ENCODE measurements around the gene SYAP1. TPM values are rescaled to one million over a fixed set of nuclear protein-coding genes. Genes with fewer than 3 reads are reported as not detected.

Gene SYAP1
- total and polyA plus RNA-seq, 4 experiments from 2014 or later = 13.9 to 15.4 (median 14.5) TPM

- no peaks in the 10 kb centered on the region for H3K9me3 ChIP-seq (ENCODE audit: control insufficient read depth in 1 of 2, low read length in 2 of 2)
- Mint-ChIP-seq H3K4me3 (peak within 1 kb of the TSS; percentile 92 to 96 (median 94)), H3K9me3 (no peaks in the 10 kb centered on the region), H3K4me1 (peaks cover 13 to 36% (median 21%) of the 10 kb centered on the region in 4 donors), H3K27me3 (no peaks in the 10 kb centered on the region), H3K36me3 (peaks cover 3 to 8% of the 10 kb centered on the region in 2 donors), H3K27ac (peak within 1 kb of the TSS; percentile 78 to 96 (median 92))
- ChIA-PET POLR2A (ENCODE audit: partially characterized antibody) (interaction anchor here (1.4 kb wide), 1 partner anchor 67 kb away, joined by 5 read pairs; the partner anchor contains the start of gene SYAP1), CTCF (ENCODE audit: partially characterized antibody) (interaction anchor here (0.8 kb wide), 1 partner anchor 80 kb away, joined by 5 read pairs; no protein-coding TSS in a partner anchor)
- no peaks in the 10 kb centered on the region for H3K27me3 ChIP-seq (ENCODE audit: insufficient read depth, low read length)
- H3K36me3 ChIP-seq (ENCODE audit: insufficient read depth, low read length) = peaks cover 5% of the 10 kb centered on the region
- DNase-seq = peak; percentile 97 to 99 (median 99)
- peaks cover 12% of the 10 kb centered on the region for H3K4me1 ChIP-seq (ENCODE audit: insufficient read depth, low read length)
- intact Hi-C loops (cut with micrococcal nuclease) = loop anchor here (1.0 to 2.0 kb wide), 6 partner anchors 67 to 1451 kb away; partner anchors contain the start of genes AP1S2, PIGA, RBBP7 and REPS2
- peak within 1 kb of the TSS; percentile 77 for H3K27ac ChIP-seq (ENCODE audit: low read depth, low read length)
- H3K4me3 ChIP-seq (ENCODE audit: low read length in 2 of 2) = peak within 1 kb of the TSS; percentile 63 to 70
Measured at GRCh38 chrX:16786139-16786790, 66.9 kb downstream of the SYAP1 start, which contains the start of gene TXLNG. Gene TXLNG, plus strand, starts transcription at chrX:16786466. Its CDS starts 22 bp downstream, at chrX:16786488.

DNA sequence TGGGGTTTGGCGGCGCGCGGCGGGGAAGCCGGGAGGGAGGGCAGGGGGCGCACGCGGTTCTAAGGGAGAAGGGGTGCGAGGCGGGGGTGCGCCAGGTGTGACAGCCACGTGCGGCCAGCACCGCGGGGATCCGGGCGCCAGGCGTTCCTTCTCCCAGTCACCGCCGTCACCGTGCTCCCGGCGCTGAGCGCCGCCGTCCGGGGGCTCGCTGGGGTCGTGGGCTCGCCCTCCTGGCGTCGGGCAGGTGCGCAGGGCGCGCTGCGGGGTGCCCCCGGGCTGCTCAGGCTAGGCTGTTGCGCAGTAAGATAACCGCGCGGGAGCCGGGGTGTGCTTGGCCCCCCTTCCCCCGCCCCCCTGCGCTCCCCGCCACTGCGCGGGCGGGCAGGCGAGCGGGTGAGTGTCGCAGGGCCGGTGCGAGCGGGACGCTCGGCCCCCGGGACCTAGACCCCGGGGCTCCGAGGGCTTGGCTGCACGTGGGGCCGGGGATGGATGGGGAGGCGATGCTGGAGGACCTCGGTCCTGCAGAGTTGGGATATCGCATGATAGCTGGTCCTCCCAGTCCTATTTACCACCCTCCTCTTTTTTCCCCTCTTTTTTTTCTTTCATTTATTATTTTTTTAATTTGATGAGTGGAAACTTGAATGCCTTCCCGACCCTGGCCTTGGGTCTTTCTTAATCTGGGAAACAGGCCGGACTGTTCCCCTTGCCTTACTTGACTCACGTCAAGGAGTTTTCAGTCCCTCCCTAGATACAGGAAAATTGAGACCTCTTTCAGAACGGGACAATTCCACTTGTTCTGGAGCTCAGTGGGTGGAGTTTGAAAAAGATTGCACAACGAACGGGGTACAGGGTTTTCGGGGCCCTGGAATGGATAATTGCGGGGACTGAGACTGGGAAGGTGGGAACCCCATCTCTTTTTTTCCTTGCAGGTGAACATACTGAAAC lies 67.7 kb downstream of the SYAP1 start:
- H3K9me3 Mint-ChIP-seq = no peaks in the 10 kb centered on the region
- peak overlapping the region; percentile 77 for H3K27ac ChIP-seq (ENCODE audit: low read depth, low read length)
- H3K4me3 ChIP-seq (ENCODE audit: low read length in 2 of 2) = peak overlapping the region in 1 of 2 donors; percentile 70
- peak overlapping the region; percentile 72 to 96 (median 93) for H3K4me3 Mint-ChIP-seq
- H3K9me3 ChIP-seq (ENCODE audit: control insufficient read depth in 1 of 2, low read length in 2 of 2) = no peaks in the 10 kb centered on the region
- ChIA-PET CTCF (ENCODE audit: partially characterized antibody) (no interaction called here), POLR2A (ENCODE audit: partially characterized antibody) (interaction anchor here (1.3 kb wide), 1 partner anchor 68 kb away, joined by 4 read pairs; the partner anchor contains the start of gene SYAP1)
- H3K4me1 Mint-ChIP-seq = peaks cover 13 to 36% (median 21%) of the 10 kb centered on the region in 4 donors
- peaks cover 3 to 11% of the 10 kb centered on the region in 2 donors for H3K36me3 Mint-ChIP-seq
- peaks cover 12% of the 10 kb centered on the region for H3K4me1 ChIP-seq (ENCODE audit: insufficient read depth, low read length)
- peaks cover 5% of the 10 kb centered on the region for H3K36me3 ChIP-seq (ENCODE audit: insufficient read depth, low read length)
- intact Hi-C loops (cut with micrococcal nuclease) = loop anchor here (1.0 to 2.0 kb wide), 6 partner anchors 68 to 1452 kb away; partner anchors contain the start of genes AP1S2, PIGA, RBBP7 and REPS2
- H3K27me3 ChIP-seq (ENCODE audit: insufficient read depth, low read length) = no peaks in the 10 kb centered on the region
- DNase-seq = peak in 4 of 5 donors; percentile 49 to 58 (median 54)
- H3K27me3 Mint-ChIP-seq = no peaks in the 10 kb centered on the region
- peak overlapping the region; percentile 44 to 96 (median 92) for H3K27ac Mint-ChIP-seq

DNA sequence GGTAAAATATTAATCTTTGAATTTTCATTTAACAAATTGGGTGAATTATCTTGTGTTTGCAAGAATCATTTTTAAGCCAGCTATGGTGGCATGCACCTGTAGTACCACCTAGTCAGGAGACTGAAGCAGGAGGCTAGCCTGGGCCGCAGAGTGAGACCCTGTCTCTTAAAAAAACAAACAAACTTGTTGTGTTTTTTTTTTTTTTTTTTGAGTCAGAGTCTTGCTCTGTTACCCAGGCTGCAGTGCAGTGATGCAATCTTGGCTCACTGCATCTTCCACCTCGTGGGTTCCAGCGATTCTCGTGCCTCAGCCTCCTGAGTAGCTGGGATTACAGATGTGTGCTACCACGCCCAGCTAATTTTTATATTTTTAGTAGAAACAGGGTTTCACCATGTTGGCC lies 69.1 kb downstream of the SYAP1 start:
- ChIA-PET CTCF (ENCODE audit: partially characterized antibody) (interaction anchor here (0.9 kb wide), 1 partner anchor 13 kb away, joined by 3 read pairs; no protein-coding TSS in a partner anchor), POLR2A (ENCODE audit: partially characterized antibody) (interaction anchor here (1.3 kb wide), 1 partner anchor 69 kb away, joined by 4 read pairs; the partner anchor contains the start of gene SYAP1)
- Histone ChIP-seq H3K27me3 (ENCODE audit: insufficient read depth, low read length) (no peaks in the 10 kb centered on the region), H3K4me3 (ENCODE audit: low read length in 2 of 2) (no peak overlapping the region), H3K36me3 (ENCODE audit: insufficient read depth, low read length) (peaks cover 5% of the 10 kb centered on the region), H3K4me1 (ENCODE audit: insufficient read depth, low read length) (peaks cover 12% of the 10 kb centered on the region), H3K9me3 (ENCODE audit: control insufficient read depth in 1 of 2, low read length in 2 of 2) (no peaks in the 10 kb centered on the region), H3K27ac (ENCODE audit: low read depth, low read length) (no peak overlapping the region)
- no peaks in the 10 kb centered on the region for H3K27me3 Mint-ChIP-seq
- peaks cover 13 to 36% (median 21%) of the 10 kb centered on the region in 4 donors for H3K4me1 Mint-ChIP-seq
- H3K4me3 Mint-ChIP-seq = peak overlapping the region in 4 of 8 donors; percentile 72 to 85 (median 82)
- DNase-seq = no peak
- H3K9me3 Mint-ChIP-seq = no peaks in the 10 kb centered on the region
- peaks cover 3 to 14% of the 10 kb centered on the region in 2 donors for H3K36me3 Mint-ChIP-seq
- intact Hi-C loops (cut with micrococcal nuclease) = no loop called here
- H3K27ac Mint-ChIP-seq = peak overlapping the region in 3 of 7 donors; percentile 44 to 90 (median 87)

- no peak for DNase-seq
- POLR2A ChIA-PET (ENCODE audit: partially characterized antibody) = interaction anchor here (0.7 kb wide), 1 partner anchor 12 kb away, joined by 4 read pairs; no protein-coding TSS in a partner anchor
Measured at GRCh38 chrX:16796298-16796697, 76.9 kb downstream of the SYAP1 start.

DNA sequence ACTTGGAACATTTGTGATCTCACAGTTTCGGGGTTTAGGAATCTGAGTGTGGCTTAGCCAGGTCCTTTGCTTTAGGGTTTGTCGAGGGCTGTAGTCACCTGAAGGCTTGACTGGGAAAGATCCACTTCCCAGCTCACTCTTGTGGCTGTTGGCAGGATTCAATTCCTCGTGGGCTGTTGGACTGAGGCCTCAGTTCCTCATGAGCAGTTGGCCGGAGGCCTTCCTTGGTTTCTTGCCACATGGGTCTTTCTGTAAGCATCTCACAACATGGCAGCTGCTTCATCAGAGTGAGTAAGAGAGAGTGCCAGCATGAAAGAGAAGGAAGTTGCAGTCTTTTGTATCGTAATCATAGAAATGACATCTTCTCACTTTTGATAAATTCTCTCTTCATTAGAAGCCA lies 77.9 kb downstream of the SYAP1 start:
- POLR2A ChIA-PET (ENCODE audit: partially characterized antibody) = no interaction called here
- Mint-ChIP-seq H3K36me3 (peaks cover 24 to 29% of the 10 kb centered on the region in 2 donors), H3K9me3 (no peaks in the 10 kb centered on the region), H3K4me1 (peaks cover 0 to 24% (median 10%) of the 10 kb centered on the region in 4 donors), H3K27ac (peak overlapping the region in 1 of 7 donors; percentile 35), H3K27me3 (no peaks in the 10 kb centered on the region), H3K4me3 (no peak overlapping the region)
- intact Hi-C loops (cut with micrococcal nuclease) = no loop called here
- no peaks in the 10 kb centered on the region for H3K9me3 ChIP-seq (ENCODE audit: control insufficient read depth in 1 of 2, low read length in 2 of 2)
- peaks cover 6% of the 10 kb centered on the region for H3K36me3 ChIP-seq (ENCODE audit: insufficient read depth, low read length)
- no peak for DNase-seq
- H3K4me3 ChIP-seq (ENCODE audit: low read length in 2 of 2) = no peak overlapping the region
- no peaks in the 10 kb centered on the region for H3K4me1 ChIP-seq (ENCODE audit: insufficient read depth, low read length)
- CTCF ChIA-PET (ENCODE audit: partially characterized antibody) = no interaction called here
- H3K27ac ChIP-seq (ENCODE audit: low read depth, low read length) = no peak overlapping the region
- H3K27me3 ChIP-seq (ENCODE audit: insufficient read depth, low read length) = no peaks in the 10 kb centered on the region

More at GRCh38 chrX:16796298-16796697, 76.9 kb downstream of the SYAP1 start:
- intact Hi-C loops (cut with micrococcal nuclease) = no loop called here
- peaks cover 0 to 24% (median 10%) of the 10 kb centered on the region in 4 donors for H3K4me1 Mint-ChIP-seq
- H3K4me3 ChIP-seq (ENCODE audit: low read length in 2 of 2) = no peak overlapping the region
- peaks cover 29 to 30% of the 10 kb centered on the region in 2 donors for H3K36me3 Mint-ChIP-seq
- CTCF ChIA-PET (ENCODE audit: partially characterized antibody) = no interaction called here
- H3K27me3 ChIP-seq (ENCODE audit: insufficient read depth, low read length) = no peaks in the 10 kb centered on the region
- H3K4me1 ChIP-seq (ENCODE audit: insufficient read depth, low read length) = no peaks in the 10 kb centered on the region
- no peaks in the 10 kb centered on the region for H3K9me3 Mint-ChIP-seq
- no peak overlapping the region for H3K27ac ChIP-seq (ENCODE audit: low read depth, low read length)
- no peaks in the 10 kb centered on the region for H3K27me3 Mint-ChIP-seq
- H3K9me3 ChIP-seq (ENCODE audit: control insufficient read depth in 1 of 2, low read length in 2 of 2) = no peaks in the 10 kb centered on the region
- H3K36me3 ChIP-seq (ENCODE audit: insufficient read depth, low read length) = peaks cover 6% of the 10 kb centered on the region
- peak overlapping the region in 1 of 7 donors; percentile 36 for H3K27ac Mint-ChIP-seq
- no peak overlapping the region for H3K4me3 Mint-ChIP-seq

GRCh38 chrX:16797841-16798240 lies 78.4 kb downstream of the SYAP1 start:
- CTCF ChIA-PET (ENCODE audit: partially characterized antibody) = no interaction called here

More at GRCh38 chrX:16797841-16798240, 78.4 kb downstream of the SYAP1 start:
- DNase-seq = no peak
- intact Hi-C loops (cut with micrococcal nuclease) = no loop called here
- Histone ChIP-seq H3K36me3 (ENCODE audit: insufficient read depth, low read length) (peaks cover 6% of the 10 kb centered on the region), H3K27ac (ENCODE audit: low read depth, low read length) (no peak overlapping the region), H3K27me3 (ENCODE audit: insufficient read depth, low read length) (no peaks in the 10 kb centered on the region), H3K9me3 (ENCODE audit: control insufficient read depth in 1 of 2, low read length in 2 of 2) (no peaks in the 10 kb centered on the region), H3K4me1 (ENCODE audit: insufficient read depth, low read length) (no peaks in the 10 kb centered on the region), H3K4me3 (ENCODE audit: low read length in 2 of 2) (no peak overlapping the region)
- H3K4me3 Mint-ChIP-seq = no peak overlapping the region
- H3K27ac Mint-ChIP-seq = peak overlapping the region in 1 of 7 donors; percentile 35
- no peaks in the 10 kb centered on the region for H3K27me3 Mint-ChIP-seq
- H3K36me3 Mint-ChIP-seq = peaks cover 26 to 29% of the 10 kb centered on the region in 2 donors
- H3K4me1 Mint-ChIP-seq = peaks cover 0 to 24% (median 11%) of the 10 kb centered on the region in 4 donors
- POLR2A ChIA-PET (ENCODE audit: partially characterized antibody) = no interaction called here
- H3K9me3 Mint-ChIP-seq = no peaks in the 10 kb centered on the region
